ENCODE data around the gene SMS. TPM values are rescaled to one million over a fixed set of nuclear protein-coding genes. Genes with fewer than 3 reads are reported as not detected.

SMS gene
- total and polyA plus RNA-seq, 2 of the 4 experiments (the other 2 are of a cell fraction) = 176 to 230 TPM

DNA sequence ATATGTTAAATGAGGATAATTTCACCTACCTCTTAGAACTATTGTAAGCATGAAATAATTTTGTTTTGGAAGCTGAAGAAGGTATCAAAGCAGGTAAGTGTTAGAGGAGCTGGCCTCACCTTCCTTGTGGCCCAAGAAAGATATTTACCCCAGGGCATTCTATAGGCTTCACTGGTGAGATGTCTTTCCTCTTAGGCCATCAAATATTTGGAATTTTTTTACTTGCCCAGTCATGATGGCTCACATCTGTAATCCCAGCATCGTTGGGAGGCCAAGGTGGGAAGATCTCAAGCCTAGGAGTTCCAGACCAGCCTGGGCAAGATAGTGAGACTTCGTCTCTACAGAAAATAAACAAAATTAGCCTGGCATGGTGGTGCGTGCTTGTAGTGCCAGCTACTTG is 6.1 kb upstream of the SMS start:
- CTCF ChIA-PET = interaction anchor here (1.6 kb wide), 1 partner anchor 8 kb away, joined by 3 read pairs; no protein-coding TSS in a partner anchor
- in situ Hi-C loops (cut with MboI; ENCODE audit: low sequenced_read_pairs) = no loop called here
- peak overlapping the region; percentile 53; the same call in 1 of the 2 replicates for H2BK120ac ChIP-seq (ENCODE audit: low read depth, low read length)

More for the DNA sequence above, 6.1 kb upstream of the SMS start:
- Histone ChIP-seq H3K18ac (ENCODE audit: low read depth, low read length) (no peak overlapping the region; the same call in 1 of the 2 replicates), H2AFZ (replicated peaks; ENCODE audit: low read length, poor library complexity) (no peak overlapping the region), H3K14ac (replicated peaks; ENCODE audit: low read depth, low read length) (no peak overlapping the region), H3K4me1 (ENCODE audit: control insufficient read depth, insufficient read depth, low read length) (peaks cover 10% of the 10 kb centered on the region), H3K9me1 (ENCODE audit: insufficient read depth, low read length) (peaks cover 6% of the 10 kb centered on the region), H4K91ac (ENCODE audit: insufficient read depth, low read depth, low read length) (0 out of 2 replicates have a peak overlapping the region, but pooled peaks have one; percentile 69), H3K4ac (ENCODE audit: low read depth, low read length) (peak overlapping the region; percentile 73), H3K4me2 (ENCODE audit: low read depth, low read length) (no peak overlapping the region), H3K9ac (ENCODE audit: low read depth, low read length) (no peak overlapping the region), H3K36me3 (ENCODE audit: control insufficient read depth, insufficient read depth, low read length) (no peaks in the 10 kb centered on the region), H4K8ac (ENCODE audit: low read depth in 2 of 2, low read length in 2 of 2) (peak overlapping the region in 1 of 2 experiments; percentile 13; a peak in 1 of 4 replicates), H2BK5ac (ENCODE audit: low read depth, low read length, poor library complexity, severe bottlenecking) (peak overlapping the region; percentile 29), H4K5ac (ENCODE audit: low read depth, low read length) (no peak overlapping the region), H2AK5ac (ENCODE audit: low read depth, low read length) (peak overlapping the region; percentile 69; the same call in 1 of the 2 replicates), H2BK20ac (ENCODE audit: low read depth, low read length) (peak overlapping the region; percentile 74), H3K79me1 (ENCODE audit: low read depth in 1 of 2, low read length in 2 of 2) (peaks cover 0 to 15% of the 10 kb centered on the region in 2 experiments; a peak in 1 of 4 replicates), H3K23ac (ENCODE audit: low read depth, low read length) (no peak overlapping the region), H2BK15ac (ENCODE audit: low read depth, low read length) (0 out of 3 replicates have a peak overlapping the region, but pooled peaks have one; percentile 75), H4K20me1 (ENCODE audit: insufficient read depth, low read length) (no peaks in the 10 kb centered on the region), H2AK9ac (replicated peaks; ENCODE audit: low read depth, low read length, poor library complexity) (no peak overlapping the region), H3K4me3 (ENCODE audit: insufficient read depth, low read depth, low read length) (no peak overlapping the region), H3K27me3 (ENCODE audit: control insufficient read depth, insufficient read depth, low read length) (no peaks in the 10 kb centered on the region), H3K27ac (ENCODE audit: insufficient read depth, low read length) (no peak overlapping the region), H3K56ac (ENCODE audit: extremely low read depth, insufficient read depth, low read length) (no peak overlapping the region), H3K9me3 (ENCODE audit: control insufficient read depth, insufficient read depth, low read length) (no peaks in the 10 kb centered on the region)
- ATAC-seq (ENCODE audit: low read depth) (no peak), DNase-seq (no peak)
- POLR2A ChIA-PET (ENCODE audit: unreplicated experiment) = no interaction called here
- BruUV-seq (replicated peaks) = no TSS peak
- dilution Hi-C loops (cut with HindIII; ENCODE audit: low sequenced_read_pairs, unreplicated experiment) = no loop called here
- intact Hi-C loops (cut with micrococcal nuclease) = no loop called here
- TF ChIP-seq MXI1 (IDR thresholded peaks at IDR 0.05; ENCODE audit: borderline replicate concordance, low read depth, low read length) (no peak), RFX5 (IDR thresholded peaks at IDR 0.05; ENCODE audit: low read depth, low read length) (no peak), CHD1 (IDR thresholded peaks at IDR 0.05; ENCODE audit: low read depth, low read length) (no peak), NFE2L2 (IDR thresholded peaks at IDR 0.05; ENCODE audit: low read depth, low read length) (no peak), MAZ (IDR thresholded peaks at IDR 0.05; ENCODE audit: borderline replicate concordance, low read depth, low read length) (no peak), BHLHE40 (IDR thresholded peaks at IDR 0.05; ENCODE audit: low read depth, low read length) (no peak), SMC3 (IDR thresholded peaks at IDR 0.05; ENCODE audit: low read depth, low read length) (no peak), RCOR1 (IDR thresholded peaks at IDR 0.05; ENCODE audit: insufficient replicate concordance, low read length) (no peak)
- TF ChIP-seq, protein P1, sequence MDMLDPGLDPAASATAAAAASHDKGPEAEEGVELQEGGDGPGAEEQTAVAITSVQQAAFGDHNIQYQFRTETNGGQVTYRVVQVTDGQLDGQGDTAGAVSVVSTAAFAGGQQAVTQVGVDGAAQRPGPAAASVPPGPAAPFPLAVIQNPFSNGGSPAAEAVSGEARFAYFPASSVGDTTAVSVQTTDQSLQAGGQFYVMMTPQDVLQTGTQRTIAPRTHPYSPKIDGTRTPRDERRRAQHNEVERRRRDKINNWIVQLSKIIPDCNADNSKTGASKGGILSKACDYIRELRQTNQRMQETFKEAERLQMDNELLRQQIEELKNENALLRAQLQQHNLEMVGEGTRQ (IDR thresholded peaks at IDR 0.05; ENCODE audit: low read depth, low read length) = no peak
- TF ChIP-seq, protein P2, sequence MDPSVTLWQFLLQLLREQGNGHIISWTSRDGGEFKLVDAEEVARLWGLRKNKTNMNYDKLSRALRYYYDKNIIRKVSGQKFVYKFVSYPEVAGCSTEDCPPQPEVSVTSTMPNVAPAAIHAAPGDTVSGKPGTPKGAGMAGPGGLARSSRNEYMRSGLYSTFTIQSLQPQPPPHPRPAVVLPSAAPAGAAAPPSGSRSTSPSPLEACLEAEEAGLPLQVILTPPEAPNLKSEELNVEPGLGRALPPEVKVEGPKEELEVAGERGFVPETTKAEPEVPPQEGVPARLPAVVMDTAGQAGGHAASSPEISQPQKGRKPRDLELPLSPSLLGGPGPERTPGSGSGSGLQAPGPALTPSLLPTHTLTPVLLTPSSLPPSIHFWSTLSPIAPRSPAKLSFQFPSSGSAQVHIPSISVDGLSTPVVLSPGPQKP (IDR thresholded peaks at IDR 0.05; ENCODE audit: borderline replicate concordance, low read depth, low read length) = no peak
- TF ChIP-seq, protein P3, sequence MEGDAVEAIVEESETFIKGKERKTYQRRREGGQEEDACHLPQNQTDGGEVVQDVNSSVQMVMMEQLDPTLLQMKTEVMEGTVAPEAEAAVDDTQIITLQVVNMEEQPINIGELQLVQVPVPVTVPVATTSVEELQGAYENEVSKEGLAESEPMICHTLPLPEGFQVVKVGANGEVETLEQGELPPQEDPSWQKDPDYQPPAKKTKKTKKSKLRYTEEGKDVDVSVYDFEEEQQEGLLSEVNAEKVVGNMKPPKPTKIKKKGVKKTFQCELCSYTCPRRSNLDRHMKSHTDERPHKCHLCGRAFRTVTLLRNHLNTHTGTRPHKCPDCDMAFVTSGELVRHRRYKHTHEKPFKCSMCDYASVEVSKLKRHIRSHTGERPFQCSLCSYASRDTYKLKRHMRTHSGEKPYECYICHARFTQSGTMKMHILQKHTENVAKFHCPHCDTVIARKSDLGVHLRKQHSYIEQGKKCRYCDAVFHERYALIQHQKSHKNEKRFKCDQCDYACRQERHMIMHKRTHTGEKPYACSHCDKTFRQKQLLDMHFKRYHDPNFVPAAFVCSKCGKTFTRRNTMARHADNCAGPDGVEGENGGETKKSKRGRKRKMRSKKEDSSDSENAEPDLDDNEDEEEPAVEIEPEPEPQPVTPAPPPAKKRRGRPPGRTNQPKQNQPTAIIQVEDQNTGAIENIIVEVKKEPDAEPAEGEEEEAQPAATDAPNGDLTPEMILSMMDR (conservative IDR thresholded peaks at IDR 0.05; ENCODE audit: low read depth, low read length) = no peak
- 69% methylated on average over 3 of the region's 3 CpGs; no CpG with 5 or more reads in 1 of the 2 experiments for whole genome bisulfite sequencing, 2 experiments (ENCODE audit: extremely low coverage in 2 of 2, insufficient read length in 1 of 2)
